ENCODE data around the gene SH2D7.

Gene SH2D7

DNA sequence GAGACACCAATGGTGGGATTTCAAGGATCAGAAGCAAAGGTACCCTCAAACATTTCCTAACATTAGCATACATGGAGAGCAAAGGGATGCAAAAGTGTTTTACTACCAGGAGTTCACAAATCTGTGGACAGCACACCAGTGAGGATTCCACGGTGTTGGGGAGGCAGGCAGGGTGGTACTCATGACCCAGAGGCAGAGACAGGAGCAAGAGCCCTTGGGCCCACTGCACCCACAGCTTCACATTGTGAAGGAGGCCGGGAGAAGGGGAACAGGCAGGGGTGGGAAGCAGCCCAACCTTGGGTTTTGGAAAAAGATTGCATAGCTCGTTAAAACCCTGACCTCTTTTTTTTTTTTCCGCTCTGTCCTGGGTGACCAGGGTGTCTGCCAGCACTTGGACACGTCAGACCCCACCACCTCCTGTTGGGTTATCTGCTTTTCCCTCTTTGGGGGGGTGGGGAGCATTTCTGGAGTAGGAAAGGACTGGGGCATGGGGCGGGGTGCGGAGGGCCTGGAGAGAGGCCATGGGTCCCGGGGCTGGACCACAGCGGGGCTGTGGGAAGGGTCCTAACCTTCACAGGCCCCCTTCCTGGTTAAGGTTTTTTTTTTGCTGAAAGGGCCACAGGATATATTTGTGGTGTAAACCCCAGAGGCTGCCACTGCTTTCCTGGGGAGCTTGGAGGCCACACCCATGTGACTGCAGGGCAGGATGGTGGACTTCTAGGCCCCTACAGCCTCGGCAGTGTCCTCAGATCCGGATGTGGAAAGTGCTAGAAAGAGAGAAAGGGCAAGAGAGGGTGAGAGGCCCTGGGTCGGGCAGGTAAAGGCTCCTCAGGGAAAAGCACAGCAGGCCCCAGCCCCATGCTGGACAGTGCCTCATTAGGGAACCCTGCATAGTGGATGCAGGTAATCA, 12.5 kb downstream of the SH2D7 start:
- no peak for DNase-seq

DNA sequence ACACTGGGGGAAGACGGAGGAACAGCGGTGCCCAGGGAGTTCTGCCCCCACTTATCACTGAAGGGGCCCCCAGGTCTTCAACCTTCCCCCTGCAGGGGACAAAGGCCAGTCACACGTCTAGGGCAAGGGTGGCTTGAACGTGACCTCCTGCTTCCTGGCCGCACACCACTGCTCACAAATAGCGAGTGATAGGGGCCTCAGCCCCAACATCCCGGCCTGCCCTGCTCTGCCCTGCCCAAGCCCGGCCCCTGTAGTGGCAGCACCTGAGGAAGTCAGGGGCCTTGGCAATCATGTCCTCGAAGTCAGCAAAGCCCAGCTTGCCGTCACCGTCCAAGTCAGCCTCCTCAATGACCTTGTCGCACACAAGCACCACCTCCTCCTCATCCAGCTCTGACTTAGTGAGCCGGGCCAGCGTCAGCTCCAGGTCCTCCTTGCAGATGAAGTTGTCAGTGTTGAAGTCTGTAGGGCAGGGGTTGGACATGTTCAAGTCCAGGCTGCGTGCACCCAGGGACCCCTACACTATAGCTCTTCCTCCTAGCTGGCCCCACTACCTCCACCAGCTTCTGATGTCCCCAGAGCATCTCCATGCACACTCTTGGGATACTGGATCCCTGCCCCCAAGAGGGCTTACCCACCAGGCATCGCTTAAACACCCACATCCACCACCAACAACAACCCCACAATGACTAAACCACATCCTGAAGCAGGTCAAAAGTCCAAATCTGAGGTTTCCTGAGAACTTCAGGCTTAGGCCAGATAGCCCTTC, 13.3 kb downstream of the SH2D7 start:
- no peak for DNase-seq

GRCh38 chr15:78107471-78107870, 15.1 kb downstream of the SH2D7 start:
- DNase-seq = no peak

DNA sequence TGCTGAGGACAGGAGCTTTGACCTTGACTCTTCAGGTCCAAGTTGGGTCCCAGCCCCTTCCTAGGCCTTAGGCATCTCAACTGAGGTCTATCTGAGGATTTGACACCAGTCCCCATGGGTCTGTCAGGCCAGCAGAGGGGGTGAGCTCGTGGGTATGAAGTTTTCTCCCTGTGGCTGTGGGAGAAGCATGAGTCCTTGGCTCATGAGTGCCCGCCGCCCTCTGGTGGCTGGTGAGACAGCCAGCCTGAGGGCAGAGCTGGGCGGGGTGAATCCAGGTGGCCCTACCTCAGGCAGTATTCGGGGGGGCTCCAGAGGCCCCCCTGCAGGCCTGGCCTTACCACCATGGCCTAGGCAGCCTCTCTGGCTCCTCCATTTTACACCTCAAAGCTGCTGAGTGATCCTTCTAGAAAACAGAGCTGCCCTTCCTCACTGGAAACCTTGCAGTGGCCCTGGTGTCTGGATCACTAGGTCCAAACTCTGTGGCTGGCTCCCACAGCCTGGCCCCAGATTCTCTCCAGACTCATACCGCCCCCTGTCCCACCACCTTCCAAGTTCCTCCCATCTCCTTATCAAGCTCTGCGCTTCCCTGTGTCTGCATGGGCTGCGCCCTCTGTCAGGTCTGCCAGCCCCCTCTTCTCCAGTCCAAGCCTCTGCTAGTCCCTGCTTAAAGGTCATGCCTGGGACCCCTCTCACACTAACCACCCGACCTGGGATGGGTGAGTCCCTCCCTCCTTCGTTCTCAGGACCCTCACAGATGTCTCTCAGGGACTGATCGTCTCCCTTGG, 16.1 kb downstream of the SH2D7 start:
- peak; percentile 87 for DNase-seq

- DNase-seq = no peak
Observed at GRCh38 chr15:78109156-78109555, 16.8 kb downstream of the SH2D7 start.

- no peak for DNase-seq
Observed at GRCh38 chr15:78110096-78110495, 17.7 kb downstream of the SH2D7 start.

DNA sequence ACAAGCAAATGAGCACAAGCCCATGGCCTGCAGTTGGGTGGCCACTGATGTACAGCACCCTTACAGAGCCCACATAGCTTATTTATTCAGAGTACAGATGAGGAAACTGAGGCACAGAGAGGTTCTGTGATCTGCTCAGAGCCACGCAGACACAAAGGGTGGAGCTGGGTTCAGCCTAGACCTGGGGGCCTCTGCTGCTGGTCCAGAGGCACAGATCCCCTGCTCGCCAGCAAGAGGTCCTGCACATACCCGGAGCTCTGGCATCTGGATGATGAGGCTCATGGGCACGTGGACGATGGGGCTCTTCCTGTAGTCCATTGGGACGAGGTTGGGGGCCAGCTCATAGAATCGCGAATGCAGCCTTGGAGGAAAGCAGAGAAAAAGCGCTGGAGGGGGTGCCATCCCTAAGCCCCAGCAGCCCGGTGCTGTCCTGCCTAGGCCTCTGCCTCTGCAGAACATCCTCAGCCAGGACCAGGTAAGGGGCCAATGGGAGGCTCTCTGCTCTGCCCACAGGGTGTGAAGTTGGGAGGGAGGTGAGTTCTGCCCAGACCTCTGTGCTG, 18.6 kb downstream of the SH2D7 start:
- DNase-seq = no peak

GRCh38 chr15:78111788-78112187, 19.4 kb downstream of the SH2D7 start:
- DNase-seq = no peak

- no peak for DNase-seq
Observed at GRCh38 chr15:78112551-78112950, 20.2 kb downstream of the SH2D7 start.

- no peak for DNase-seq
Observed at GRCh38 chr15:78120523-78120922, 28.2 kb downstream of the SH2D7 start.

DNA sequence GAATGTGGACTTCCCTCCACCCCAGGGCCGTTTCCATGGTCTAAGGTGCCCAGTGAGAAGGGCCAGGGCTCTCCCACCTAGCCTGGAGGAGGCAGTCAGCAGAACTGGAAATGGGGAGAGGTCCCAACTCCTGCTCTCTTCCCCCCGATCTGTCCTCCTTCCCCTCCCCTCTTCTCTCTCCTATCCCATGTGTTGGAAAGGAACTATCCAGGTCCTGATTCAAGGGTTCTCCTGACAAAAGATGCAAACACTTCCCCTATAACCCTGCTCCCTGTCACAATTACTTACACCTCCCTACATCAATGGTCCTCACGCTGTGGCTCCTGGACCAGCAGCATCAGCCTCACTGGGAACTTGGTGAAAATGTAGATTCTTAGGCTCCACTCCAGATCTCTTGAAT, 32.9 kb downstream of the SH2D7 start:
- DNase-seq = no peak

DNA sequence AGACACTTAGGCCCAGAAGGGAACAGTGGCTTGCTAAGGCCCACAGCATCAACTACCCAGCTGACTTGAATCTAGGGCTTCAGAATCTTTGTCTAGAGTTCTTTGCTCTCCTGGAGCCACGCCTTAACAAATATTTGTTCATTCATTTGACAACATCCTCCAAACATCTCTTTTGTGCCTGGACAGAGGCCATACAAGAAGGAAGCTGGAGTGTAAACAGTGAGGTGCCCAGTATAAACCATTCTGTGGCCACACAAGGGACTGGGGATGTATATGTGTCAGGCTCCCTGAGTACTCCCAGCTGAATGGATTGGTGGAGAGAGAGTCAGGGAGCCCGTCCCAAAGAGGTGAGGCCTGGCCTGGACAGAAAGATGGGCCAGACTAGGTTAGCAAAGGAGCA, 35.5 kb downstream of the SH2D7 start:
- DNase-seq = no peak

DNA sequence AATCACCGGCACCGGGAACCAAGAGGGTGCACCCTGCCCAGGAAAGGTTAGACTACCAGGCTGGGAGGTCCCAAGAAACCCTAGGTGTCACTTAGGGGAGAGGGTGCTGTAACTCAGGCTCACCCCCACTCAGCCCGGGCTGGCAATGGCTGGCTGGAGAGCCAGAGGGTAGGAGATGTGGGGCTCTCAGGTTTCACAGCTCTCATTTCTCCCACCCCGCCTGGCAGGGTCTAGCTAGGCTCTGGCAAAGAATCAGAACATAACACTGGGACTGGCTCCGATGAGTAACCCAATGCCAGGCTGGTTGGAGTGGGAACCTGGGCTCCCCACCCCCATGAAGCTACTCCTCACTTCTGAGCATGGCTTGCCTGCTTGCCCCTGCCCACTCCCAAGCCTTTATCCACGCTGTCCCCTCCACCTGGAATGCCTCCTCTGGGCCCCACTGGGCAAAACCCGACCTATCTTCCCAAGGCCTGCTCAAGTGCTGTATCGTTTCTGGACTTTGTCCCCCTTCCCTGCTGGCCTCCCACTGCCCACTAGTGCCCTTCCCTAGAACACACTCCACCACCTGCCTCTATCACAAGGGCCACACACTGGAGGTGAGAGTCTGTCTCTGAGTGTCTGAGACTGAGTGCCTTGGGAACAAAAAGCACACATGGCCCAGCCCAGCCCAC, 36.9 kb downstream of the SH2D7 start:
- DNase-seq = no peak

- DNase-seq = no peak
Observed at GRCh38 chr15:78129751-78130287, 37.5 kb downstream of the SH2D7 start.

GRCh38 chr15:78130466-78131294, 38.3 kb downstream of the SH2D7 start:
- no peak for DNase-seq

GRCh38 chr15:78131295-78132061, 39.1 kb downstream of the SH2D7 start, which contains the start of gene CIB2:
Gene CIB2 (minus strand): TSS chr15:78131445. CDS start chr15:78131215, 230 bp downstream.
- peak; percentile 93 for DNase-seq

GRCh38 chr15:78133801-78134200, 41.4 kb downstream of the SH2D7 start:
- no peak for DNase-seq

DNA sequence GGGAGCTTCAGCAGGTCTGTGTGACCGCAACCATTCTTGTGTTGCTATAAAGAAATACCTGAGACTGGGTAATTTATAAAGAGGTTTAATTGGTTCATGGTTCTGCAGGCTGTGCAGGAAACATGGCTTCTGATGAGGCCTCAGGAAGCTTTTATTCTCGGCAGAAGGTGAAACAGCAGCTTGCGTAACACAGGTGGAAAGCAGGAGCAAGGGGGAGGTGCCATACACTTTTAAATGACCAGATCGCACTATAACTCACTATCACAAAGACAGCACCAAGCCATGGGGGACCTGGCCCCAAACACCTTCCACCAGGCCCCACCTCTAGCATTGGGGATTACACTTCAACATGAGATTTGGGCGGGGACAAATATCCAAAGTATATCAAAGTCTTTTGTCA, 47.2 kb downstream of the SH2D7 start:
- no peak for DNase-seq

- no peak for DNase-seq
Observed at GRCh38 chr15:78140292-78140691, 47.9 kb downstream of the SH2D7 start.

DNA sequence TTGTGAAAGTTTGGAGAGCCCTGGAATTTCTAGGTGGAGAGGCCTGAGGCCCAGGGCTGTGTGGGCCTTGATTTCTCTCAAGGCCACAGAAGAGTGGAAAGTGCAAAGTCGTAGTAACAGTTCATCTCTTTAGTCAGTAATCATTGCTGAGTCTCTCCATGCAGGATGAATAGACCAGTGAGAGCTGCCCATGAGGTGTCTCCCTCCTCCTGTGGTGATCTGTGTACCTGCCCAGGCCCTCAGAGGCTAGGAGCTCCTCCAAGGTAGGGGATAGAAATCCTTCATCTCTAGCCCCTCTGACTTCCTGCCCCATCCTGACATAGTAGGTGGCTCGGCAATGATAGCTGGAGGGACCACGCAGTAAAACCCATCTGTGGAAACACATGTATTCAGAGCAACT, 50.0 kb downstream of the SH2D7 start:
- no peak for DNase-seq
